GM23248 (cell line): ENCODE data around the gene SMCO4. TPM values are rescaled to one million over a fixed set of nuclear protein-coding genes. Genes with fewer than 3 reads are reported as not detected.

ENCODE experiments used
- DNase-seq: peaks from one replicate; pipeline ENCODE4 v3.0.0-alpha.2; 2015
- H2AFZ ChIP-seq: fragments of 200-600 bp; sonication (generic); 2 replicates; pipeline ENCODE4 v1.6.1; 2016; ENCODE audit warnings: antibody characterized with exemption
- H3F3A ChIP-seq: fragments of 200-600 bp; sonication (generic); 2 replicates; pipeline ENCODE4 v1.6.1; 2016; ENCODE audit warnings: mild to moderate bottlenecking, antibody characterized with exemption, mixed run types; ENCODE audit not compliant: insufficient read depth
- H3K27ac ChIP-seq: fragments of 200-600 bp; sonication (generic); 2 replicates; pipeline ENCODE4 v1.5.1; 2016; ENCODE audit warnings: mild to moderate bottlenecking
- H3K27me3 ChIP-seq: fragments of 200-600 bp; sonication (generic); replicated peaks from 2 replicates; pipeline ENCODE4 v1.6.1; 2016; ENCODE audit warnings: mild to moderate bottlenecking; ENCODE audit not compliant: insufficient read depth
- H3K36me3 ChIP-seq: fragments of 200-600 bp; sonication (generic); 2 replicates; pipeline ENCODE4 v1.6.1; 2016; ENCODE audit warnings: low read depth, mild to moderate bottlenecking
- H3K4me1 ChIP-seq: fragments of 200-600 bp; sonication (generic); 2 replicates; pipeline ENCODE4 v1.6.1; 2016; ENCODE audit warnings: mild to moderate bottlenecking; ENCODE audit not compliant: insufficient read depth
- H3K4me2 ChIP-seq: fragments of 200-600 bp; sonication (generic); one replicate; pipeline ENCODE4 v1.6.1; 2016; ENCODE audit warnings: mild to moderate bottlenecking; ENCODE audit not compliant: unreplicated experiment
- H3K4me3 ChIP-seq: fragments of 200-600 bp; sonication (generic); 2 replicates; pipeline ENCODE4 v1.5.1; 2016; ENCODE audit warnings: mild to moderate bottlenecking
- H3K79me2 ChIP-seq: fragments of 200-600 bp; sonication (generic); 2 replicates; pipeline ENCODE4 v1.6.1; 2016; ENCODE audit warnings: mild to moderate bottlenecking; ENCODE audit not compliant: insufficient read depth
- H3K9ac ChIP-seq: fragments of 200-600 bp; sonication (generic); 2 replicates; pipeline ENCODE4 v1.6.1; 2016; ENCODE audit warnings: mild to moderate bottlenecking
- H3K9me2 ChIP-seq: fragments of 200-600 bp; sonication (generic); 2 replicates; pipeline ENCODE4 v1.6.1; 2016; ENCODE audit warnings: mixed run types, mild to moderate bottlenecking, moderate library complexity; ENCODE audit not compliant: insufficient read depth
- H3K9me3 ChIP-seq: fragments of 200-600 bp; sonication (generic); one replicate; pipeline ENCODE4 v1.6.1; 2017; ENCODE audit warnings: low read depth
- H4K20me1 ChIP-seq: fragments of 200-600 bp; sonication (generic); 2 replicates; pipeline ENCODE4 v1.6.0; 2016; ENCODE audit not compliant: insufficient read depth
- EZH2 ChIP-seq: fragments of 200-600 bp; sonication (generic); IDR thresholded peaks from 2 replicates; pipeline ENCODE4 v1.6.1; 2018; ENCODE audit warnings: antibody characterized with exemption, mild to moderate bottlenecking; ENCODE audit not compliant: insufficient read depth, poor library complexity, severe bottlenecking
- EZH2phosphoT487 ChIP-seq: fragments of 200-600 bp; sonication (generic); IDR thresholded peaks from 2 replicates; pipeline ENCODE4 v1.6.1; 2018; ENCODE audit warnings: antibody characterized with exemption, moderate library complexity, mild to moderate bottlenecking, low read depth; ENCODE audit not compliant: insufficient read depth
- WGBS, 2 experiments: methylation state at CpG; one replicate each; pipeline ENCODE4 v1.1.6; 2015 to 2017; ENCODE audit warnings: low lambda C conversion rate in 2 of 2, low coverage in 1 of 2; ENCODE audit errors: missing lambda C conversion rate in 2 of 2; 5-methylcytosine and 5-hydroxymethylcytosine counted together
- in situ Hi-C: fragments of 300-500 bp; cut with MboI; formaldehyde crosslinking; loops from 2 replicates; pipeline ENCODE4 v1.15.0; 2020
- polyA plus RNA-seq: library from polyadenylated mRNA; unstranded; fragments of >200 nt; fragmentation: Nextera tagmentation; extraction: Ambion mirVana; gene quantifications from 2 replicates; pipeline ENCODE4 v1.2.1, GENCODE V29; 2016
- total RNA-seq: library from RNA; depleted of rRNA; stranded (reverse); fragments of >200 nt; shearing (Covaris generic); gene quantifications from 2 replicates; pipeline ENCODE4 v1.2.3, GENCODE V29; 2014

SMCO4 gene
- total and polyA plus RNA-seq, 2 experiments from 2014 or later: 12.9 to 21.1 TPM

- Histone ChIP-seq H3K4me2 (no peak overlapping the region), H3K9ac (no peak overlapping the region), H3K36me3 (no peaks in the 10 kb centered on the region), H4K20me1 (no peaks in the 10 kb centered on the region), H3K9me3 (no peaks in the 10 kb centered on the region), H3K27ac (no peak overlapping the region), H3F3A (no peaks in the 10 kb centered on the region), H3K4me1 (no peaks in the 10 kb centered on the region), H3K79me2 (no peaks in the 10 kb centered on the region), H3K4me3 (no peak overlapping the region), H2AFZ (no peak overlapping the region), H3K27me3 (no peaks in the 10 kb centered on the region), H3K9me2 (no peaks in the 10 kb centered on the region)
- no peak for DNase-seq
- WGBS, 2 experiments: 80 to 83% methylated on average over 3 of the region's 3 CpGs
- in situ Hi-C loops: no loop called here
- TF ChIP-seq EZH2 (no peak), EZH2phosphoT487 (no peak)
Observed at GRCh38 chr11:93504110-93505095, 38.8 kb downstream of the SMCO4 start.

GRCh38 chr11:93501856-93502255 is 41.3 kb downstream of the SMCO4 start:
- Histone ChIP-seq H3K9me2 (no peaks in the 10 kb centered on the region), H3K9ac (no peak overlapping the region), H2AFZ (no peak overlapping the region), H3K36me3 (no peaks in the 10 kb centered on the region), H3K4me1 (no peaks in the 10 kb centered on the region), H3K27me3 (no peaks in the 10 kb centered on the region), H3F3A (no peaks in the 10 kb centered on the region), H3K4me2 (no peak overlapping the region), H3K4me3 (no peak overlapping the region), H3K79me2 (no peaks in the 10 kb centered on the region), H3K27ac (no peak overlapping the region), H4K20me1 (no peaks in the 10 kb centered on the region), H3K9me3 (no peaks in the 10 kb centered on the region)
- in situ Hi-C loops: no loop called here
- no peak for DNase-seq
- TF ChIP-seq EZH2phosphoT487 (no peak), EZH2 (no peak)
- 88 to 90% methylated on average over 2 of the region's 2 CpGs for WGBS, 2 experiments

- no peak for TF ChIP-seq EZH2
- no peak for TF ChIP-seq EZH2phosphoT487
- no peaks in the 10 kb centered on the region for H3K27me3 ChIP-seq
- H4K20me1 ChIP-seq: no peaks in the 10 kb centered on the region
- no peaks in the 10 kb centered on the region for H3K79me2 ChIP-seq
- no peak overlapping the region for H3K4me3 ChIP-seq
- no peak overlapping the region for H3K9ac ChIP-seq
- no peak overlapping the region for H3K27ac ChIP-seq
- 93 to 94% methylated on average over 5 of the region's 5 CpGs for WGBS, 2 experiments
- no peaks in the 10 kb centered on the region for H3K9me3 ChIP-seq
- H3K4me1 ChIP-seq: no peaks in the 10 kb centered on the region
- no peaks in the 10 kb centered on the region for H3K9me2 ChIP-seq
- in situ Hi-C loops: no loop called here
- H3F3A ChIP-seq: no peaks in the 10 kb centered on the region
- H3K36me3 ChIP-seq: no peaks in the 10 kb centered on the region
- no peak for DNase-seq
- no peak overlapping the region for H3K4me2 ChIP-seq
- no peak overlapping the region for H2AFZ ChIP-seq
Observed at GRCh38 chr11:93500759-93501158, 42.4 kb downstream of the SMCO4 start.

- H4K20me1 ChIP-seq: no peaks in the 10 kb centered on the region
- WGBS, 2 experiments: 75 to 76% methylated on average over 9 of the region's 9 CpGs
- in situ Hi-C loops: no loop called here
- H3K9me2 ChIP-seq: no peaks in the 10 kb centered on the region
- peak; percentile 10 for DNase-seq
- no peak overlapping the region for H2AFZ ChIP-seq
- no peaks in the 10 kb centered on the region for H3K79me2 ChIP-seq
- no peaks in the 10 kb centered on the region for H3K36me3 ChIP-seq
- no peaks in the 10 kb centered on the region for H3K27me3 ChIP-seq
- H3K9ac ChIP-seq: no peak overlapping the region
- no peak overlapping the region for H3K4me2 ChIP-seq
- no peak overlapping the region for H3K4me3 ChIP-seq
- H3K27ac ChIP-seq: no peak overlapping the region
- TF ChIP-seq EZH2: no peak
- no peak for TF ChIP-seq EZH2phosphoT487
- H3F3A ChIP-seq: no peaks in the 10 kb centered on the region
- H3K4me1 ChIP-seq: no peaks in the 10 kb centered on the region
- no peaks in the 10 kb centered on the region for H3K9me3 ChIP-seq
Observed at GRCh38 chr11:93498641-93499040, 44.5 kb downstream of the SMCO4 start.
